K562 (cell line): ENCODE results near the gene TUBA4B. TPM values are rescaled to one million over a fixed set of nuclear protein-coding genes. Genes with fewer than 3 reads are reported as not detected.

Experiments used
- ATAC-seq: fragments of 200-7000 bp; cut with Tn5 transposase; 3 replicates; pipeline ENCODE4 v1.9.1; 2020; ENCODE audit warnings: moderate library complexity
- BruUV-seq: library from RNA; stranded (reverse); fragments of 400-500 nt; replicated peaks from 2 replicates; lab custom pipeline; 2021; lab: Mats Ljungman, UMichigan
- CTCF ChIA-PET: fragments of 300-600 bp; formaldehyde crosslinking; extraction: SDS; loops from one replicate; lab custom pipeline; 2021; ENCODE audit warnings: low intra/inter-chr PET ratio; lab: Yijun Ruan, JAX
- POLR2A ChIA-PET: fragments of 300-600, 350-650 bp; sonication (Branson Sonifier 250); formaldehyde crosslinking; extraction: SDS; loops from one replicate; lab custom pipeline; 2021; ENCODE audit warnings: antibody characterized with exemption, inconsistent platforms; lab: Yijun Ruan, JAX
- DNase-seq, 4 experiments: peaks; one replicate each; pipeline versions ENCODE4 v3.0.0 to v3.0.0-alpha.2; 2011 to 2018; ENCODE audit warnings: low spot score in 3 of 4, mixed read lengths in 3 of 4; ENCODE audit errors: extremely low read depth in 1 of 4
- FAIRE-seq: peaks from 2 replicates; lab custom pipeline; 2011; peaks lifted over from hg19 to GRCh38; lab: Jason Lieb, UNC
- H2AFZ ChIP-seq: 2 replicates; pipeline ENCODE4 v1.6.0; 2011; ENCODE audit warnings: low read depth, low read length, control low read depth, inconsistent platforms
- H3K27ac ChIP-seq: fragments of 200-600 bp; 3 replicates; pipeline ENCODE4 v1.8.0; 2011; ENCODE audit warnings: low read depth, mild to moderate bottlenecking, control low read depth, inconsistent platforms, low read length, moderate library complexity, mixed read lengths; ENCODE audit errors: extremely low read depth
- H3K27me3 ChIP-seq, 2 experiments: fragments of 300-600 bp in 1 of 2; 2 replicates in 1 of 2; 3 replicates in 1 of 2; pipeline versions ENCODE4 v1.6.0 to v1.8.0; 2011; ENCODE audit warnings: inconsistent platforms in 2 of 2, low read length in 2 of 2, mild to moderate bottlenecking in 1 of 2, mixed read lengths in 1 of 2, moderate library complexity in 1 of 2; ENCODE audit not compliant: control insufficient read depth in 2 of 2, insufficient read depth in 2 of 2
- H3K36me3 ChIP-seq: fragments of 300-600 bp; 3 replicates; pipeline ENCODE4 v1.8.0; 2011; ENCODE audit warnings: mild to moderate bottlenecking, low read length, inconsistent platforms; ENCODE audit not compliant: control insufficient read depth, insufficient read depth
- H3K4me1 ChIP-seq, 2 experiments: fragments of 200-600 bp in 1 of 2; replicated peaks in 1 of 2; 2 replicates in 1 of 2; 3 replicates in 1 of 2; pipeline versions ENCODE4 v1.5.1 to v1.8.0; 2011; ENCODE audit warnings: inconsistent platforms in 2 of 2, low read length in 2 of 2, mild to moderate bottlenecking in 1 of 2, mixed read lengths in 1 of 2, moderate library complexity in 1 of 2; ENCODE audit not compliant: control insufficient read depth in 2 of 2, insufficient read depth in 2 of 2
- H3K4me2 ChIP-seq: 2 replicates; pipeline ENCODE4 v1.6.1; 2011; ENCODE audit warnings: low read length, control low read depth, inconsistent platforms, mixed read lengths; ENCODE audit not compliant: insufficient read depth
- H3K4me3 ChIP-seq: fragments of 200-600 bp; sonication (generic), shearing (Covaris generic); 2 replicates; pipeline ENCODE4 v1.5.1; 2016; ENCODE audit warnings: control low read depth, inconsistent platforms
- H3K79me2 ChIP-seq: fragments of 200-600 bp; 3 replicates; pipeline ENCODE4 v1.8.0; 2011; ENCODE audit warnings: low read length, inconsistent platforms; ENCODE audit not compliant: control insufficient read depth, insufficient read depth
- H3K9ac ChIP-seq, 2 experiments: 2 replicates each; pipeline versions ENCODE4 v1.6.0 to v1.6.1; 2011; ENCODE audit warnings: low read depth in 2 of 2, low read length in 2 of 2, control low read depth in 1 of 2, inconsistent platforms in 1 of 2, mild to moderate bottlenecking in 1 of 2, mixed read lengths in 1 of 2; ENCODE audit not compliant: insufficient read depth in 1 of 2
- H3K9me1 ChIP-seq: one replicate; pipeline ENCODE4 v1.6.0; 2011; ENCODE audit warnings: inconsistent platforms, mild to moderate bottlenecking, low read length, moderate library complexity; ENCODE audit not compliant: control insufficient read depth, insufficient read depth
- H3K9me3 ChIP-seq: replicated peaks from 2 replicates; pipeline ENCODE4 v1.5.1; 2011; ENCODE audit warnings: low read depth, low read length, inconsistent platforms; ENCODE audit not compliant: control insufficient read depth, insufficient read depth
- H4K20me1 ChIP-seq: replicated peaks from 2 replicates; pipeline ENCODE4 v1.6.1; 2011; ENCODE audit warnings: low read length, inconsistent platforms, mixed read lengths; ENCODE audit not compliant: control insufficient read depth, insufficient read depth
- CREM ChIP-seq: IDR thresholded peaks from 2 replicates; pipeline ENCODE4 v1.6.1; 2014; ENCODE audit warnings: antibody characterized with exemption, low read depth
- EP300 ChIP-seq: IDR thresholded peaks from 2 replicates; pipeline ENCODE4 v1.6.1; 2012; ENCODE audit warnings: low read length, improper control_type of control experiment
- MAZ ChIP-seq, 2 experiments: fragments of 450-650 bp in 1 of 2; sonication (generic) in 1 of 2; formaldehyde crosslinking; IDR thresholded peaks in 1 of 2; conservative IDR thresholded peaks in 1 of 2; 2 replicates each; pipeline versions ENCODE4 v1.4.0 to v1.5.0; 2020; ENCODE audit warnings: mild to moderate bottlenecking in 1 of 2, missing genetic modification reagents in 1 of 2
- MXI1 ChIP-seq: IDR thresholded peaks from 2 replicates; pipeline ENCODE4 v1.6.1; 2011; ENCODE audit warnings: low read depth, mild to moderate bottlenecking, improper control_type of control experiment, low read length
- NFIX ChIP-seq: fragments of 250-450 bp; sonication (Bioruptor Pico); IDR thresholded peaks from 2 replicates; pipeline ENCODE4 v1.4.0; 2020; ENCODE audit warnings: low read depth, mild to moderate bottlenecking, moderate library complexity
- NONO ChIP-seq, 2 experiments: fragments of 200-400 bp in 1 of 2; fragments of 450-650 bp in 1 of 2; formaldehyde crosslinking in 1 of 2; IDR thresholded peaks; 2 replicates each; pipeline ENCODE4 v1.6.1; 2017; ENCODE audit warnings: low read depth in 2 of 2, mild to moderate bottlenecking in 2 of 2, moderate library complexity in 2 of 2, low read length in 1 of 2
- POLR2G ChIP-seq: fragments of 200-400 bp; formaldehyde crosslinking; IDR thresholded peaks from 2 replicates; pipeline ENCODE4 v1.6.1; 2017; ENCODE audit warnings: low read depth, mild to moderate bottlenecking, antibody characterized with exemption, low read length, moderate library complexity
- POU5F1 ChIP-seq: fragments of 150-350 bp; IDR thresholded peaks from 2 replicates; pipeline ENCODE4 v1.6.1; 2014; ENCODE audit warnings: borderline replicate concordance, low read length, low read depth, mild to moderate bottlenecking; ENCODE audit not compliant: partially characterized antibody
- SOX6 ChIP-seq: fragments of 450-650 bp; IDR thresholded peaks from 2 replicates; pipeline ENCODE4 v1.6.1; 2014; ENCODE audit warnings: mild to moderate bottlenecking
- SRSF7 ChIP-seq: fragments of 200-400 bp; formaldehyde crosslinking; optimal IDR thresholded peaks from 2 replicates; pipeline ENCODE3; 2017; ENCODE audit warnings: mild to moderate bottlenecking, low read depth, low read length
- TSC22D4 ChIP-seq: fragments of 450-650 bp; IDR thresholded peaks from 2 replicates; pipeline ENCODE4 v1.6.1; 2016; ENCODE audit warnings: missing genetic modification characterization, missing biosample characterization, control low read depth
- U2AF2 ChIP-seq: fragments of 200-400 bp; formaldehyde crosslinking; optimal IDR thresholded peaks from 2 replicates; pipeline ENCODE3; 2017; ENCODE audit warnings: low read depth, mild to moderate bottlenecking, low read length
- XRCC4 ChIP-seq: IDR thresholded peaks from one replicate; pipeline ENCODE4 v1.6.1; 2011; ENCODE audit not compliant: insufficient read depth, insufficient read length; ENCODE audit errors: extremely low read depth
- ZFP36 ChIP-seq: fragments of 150-350 bp; IDR thresholded peaks from 2 replicates; pipeline ENCODE4 v1.6.1; 2018; ENCODE audit warnings: low read length, low read depth; ENCODE audit not compliant: partially characterized antibody
- WGBS: fragments of 100-300 bp; shearing (Covaris generic); methylation state at CpG from one replicate; pipeline ENCODE4 v1.1.6; 2016; ENCODE audit warnings: low coverage, mixed read lengths; ENCODE audit not compliant: insufficient coverage; ENCODE audit errors: missing lambda C conversion rate; 5-methylcytosine and 5-hydroxymethylcytosine counted together
- in situ Hi-C: fragments of 300-500 bp; cut with MboI; formaldehyde crosslinking; loops from 4 replicates; pipeline ENCODE4 v1.15.0; 2018; ENCODE audit warnings: inconsistent platforms, mixed read lengths
- intact Hi-C: fragments of 100-400 bp; cut with micrococcal nuclease; formaldehyde crosslinking; loops from 2 replicates; pipeline ENCODE4 v1.14.2; 2022
- polyA plus RNA-seq, 8 experiments: library from polyadenylated mRNA; depleted of rRNA in 4 of 8; stranded (reverse) in 5 of 8; unstranded in 3 of 8; fragments of >200 nt; fragmentation: Nextera tagmentation in 2 of 8; fragmentation: Illumina TruSeq in 1 of 8; extraction: Ambion mirVana in 2 of 8; extraction: Trizol in 1 of 8; gene quantifications; 2 replicates each; pipeline versions ENCODE4 v1.2.1 to v1.2.3, GENCODE V29; 2011 to 2014; ENCODE audit warnings: inconsistent platforms in 1 of 8, missing spikeins in 1 of 8
- total RNA-seq, 7 experiments: library from RNA; depleted of rRNA in 6 of 7; stranded (reverse); fragments of >200 nt in 6 of 7; fragmentation: Illumina TruSeq in 2 of 7; extraction: Trizol in 2 of 7; gene quantifications; 2 replicates each; pipeline versions ENCODE4 v1.2.1 to v1.2.3, GENCODE V29; 2011 to 2021; ENCODE audit warnings: low replicate concordance in 1 of 7
- TF ChIP-seq, protein P1 (sequence below): fragments of 250-450 bp; sonication (Bioruptor Pico); IDR thresholded peaks from 2 replicates; pipeline ENCODE4 v1.8.0; 2021; ENCODE audit warnings: moderate library complexity, mild to moderate bottlenecking, inconsistent platforms
- TF ChIP-seq, protein P2 (sequence below): fragments of 450-650 bp; IDR thresholded peaks from 2 replicates; pipeline ENCODE4 v1.6.1; 2016; ENCODE audit warnings: mild to moderate bottlenecking

TUBA4B gene
- total and polyA plus RNA-seq, 9 of the 15 experiments (the other 6 are each of a cell fraction or from before 2014, with no cell fraction given), result 0.04 TPM; not detected in 8

DNA sequence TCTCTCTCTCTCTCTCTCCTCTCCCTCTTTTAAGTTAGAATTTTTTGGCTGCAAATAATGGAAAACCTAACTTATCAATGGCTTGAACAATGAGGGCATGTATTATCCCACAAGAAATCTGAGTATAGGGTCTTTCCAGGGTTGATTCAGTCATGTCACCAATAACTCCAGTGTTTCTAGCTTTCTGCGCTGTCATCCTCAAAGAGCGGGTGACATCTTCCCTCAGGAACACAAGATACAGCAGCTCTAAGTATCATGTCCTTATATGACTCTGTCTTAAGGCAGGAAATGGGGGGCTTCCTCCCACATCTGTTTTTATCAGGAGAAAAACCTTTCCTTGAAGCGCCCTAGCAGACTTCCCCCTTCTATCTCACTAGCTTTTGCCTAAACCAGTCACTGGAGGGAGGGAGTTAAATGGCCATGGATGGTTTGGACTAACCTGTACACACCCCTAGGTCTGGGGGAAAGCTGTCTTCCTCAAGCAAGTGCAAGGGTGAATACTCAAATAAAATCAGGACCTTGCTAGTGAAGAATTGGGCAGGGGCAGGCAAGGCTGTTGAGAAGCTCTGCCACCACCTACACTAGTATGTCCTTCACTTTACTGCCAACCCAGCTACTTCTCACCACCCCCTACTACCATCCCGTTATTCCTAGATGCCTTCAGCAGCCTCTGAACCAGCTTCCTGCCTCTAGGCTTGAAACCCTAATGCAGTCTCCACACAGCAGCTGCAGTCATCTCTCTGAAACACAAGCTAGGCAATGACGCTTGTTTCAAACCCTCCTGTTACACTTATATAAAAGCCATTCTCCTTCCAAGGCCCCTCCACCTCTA lies 8.2 kb downstream of the TUBA4B start:
- ChIA-PET CTCF (no interaction called here), POLR2A (interaction anchor here (0.7 to 3.3 kb wide), 7 partner anchors 9 to 43 kb away, joined by 3 to 22 read pairs (median 6); partner anchors contain the start of genes ABCB6 and ANKZF1)
- Histone ChIP-seq H3K9me1 (no peaks in the 10 kb centered on the region), H2AFZ (peak overlapping the region; percentile 77), H3K27me3 (no peaks in the 10 kb centered on the region), H3K4me3 (no peak overlapping the region), H3K9me3 (no peaks in the 10 kb centered on the region), H3K36me3 (no peaks in the 10 kb centered on the region), H3K79me2 (no peaks in the 10 kb centered on the region), H3K27ac (peak overlapping the region; percentile 56), H4K20me1 (no peaks in the 10 kb centered on the region), H3K4me2 (peak overlapping the region; percentile 20; the same call in 1 of the 2 replicates), H3K9ac (peak overlapping the region in 1 of 2 experiments; percentile 36; a peak in 1 of 4 replicates), H3K4me1 (peaks cover 4 to 21% of the 10 kb centered on the region in 2 experiments; a peak in 3 of 5 replicates)
- peak; percentile 32 for FAIRE-seq
- intact Hi-C loops (no loop called here), in situ Hi-C loops (no loop called here)
- peak; percentile 71 for ATAC-seq
- WGBS, result 36% methylated on average over 5 of the region's 5 CpGs
- no TSS peak for BruUV-seq
- peak in 2 of 4 experiments; percentile 16 to 41 for DNase-seq
- TF ChIP-seq SOX6 (no peak), NONO (IDR thresholded peaks at IDR 0.05; ENCODE audit: low read depth in 2 of 2, low read length in 1 of 2) (no peak), EP300 (peak; percentile 28; the same call in 1 of the 2 replicates), POU5F1 (no peak), SRSF7 (no peak), CREM (no peak), MAZ (CRISPR knock-in tag; conservative IDR thresholded peaks at IDR 0.05 in 1 of 2, IDR thresholded peaks at IDR 0.05 in 1 of 2) (no peak), MXI1 (no peak), ZFP36 (no peak), XRCC4 (no peak), POLR2G (no peak), U2AF2 (no peak), NFIX (CRISPR knock-in tag) (no peak), TSC22D4 (tag) (no peak)
- TF ChIP-seq, protein P1, sequence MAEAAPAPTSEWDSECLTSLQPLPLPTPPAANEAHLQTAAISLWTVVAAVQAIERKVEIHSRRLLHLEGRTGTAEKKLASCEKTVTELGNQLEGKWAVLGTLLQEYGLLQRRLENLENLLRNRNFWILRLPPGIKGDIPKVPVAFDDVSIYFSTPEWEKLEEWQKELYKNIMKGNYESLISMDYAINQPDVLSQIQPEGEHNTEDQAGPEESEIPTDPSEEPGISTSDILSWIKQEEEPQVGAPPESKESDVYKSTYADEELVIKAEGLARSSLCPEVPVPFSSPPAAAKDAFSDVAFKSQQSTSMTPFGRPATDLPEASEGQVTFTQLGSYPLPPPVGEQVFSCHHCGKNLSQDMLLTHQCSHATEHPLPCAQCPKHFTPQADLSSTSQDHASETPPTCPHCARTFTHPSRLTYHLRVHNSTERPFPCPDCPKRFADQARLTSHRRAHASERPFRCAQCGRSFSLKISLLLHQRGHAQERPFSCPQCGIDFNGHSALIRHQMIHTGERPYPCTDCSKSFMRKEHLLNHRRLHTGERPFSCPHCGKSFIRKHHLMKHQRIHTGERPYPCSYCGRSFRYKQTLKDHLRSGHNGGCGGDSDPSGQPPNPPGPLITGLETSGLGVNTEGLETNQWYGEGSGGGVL (CRISPR knock-in tag), result no peak
- TF ChIP-seq, protein P2, sequence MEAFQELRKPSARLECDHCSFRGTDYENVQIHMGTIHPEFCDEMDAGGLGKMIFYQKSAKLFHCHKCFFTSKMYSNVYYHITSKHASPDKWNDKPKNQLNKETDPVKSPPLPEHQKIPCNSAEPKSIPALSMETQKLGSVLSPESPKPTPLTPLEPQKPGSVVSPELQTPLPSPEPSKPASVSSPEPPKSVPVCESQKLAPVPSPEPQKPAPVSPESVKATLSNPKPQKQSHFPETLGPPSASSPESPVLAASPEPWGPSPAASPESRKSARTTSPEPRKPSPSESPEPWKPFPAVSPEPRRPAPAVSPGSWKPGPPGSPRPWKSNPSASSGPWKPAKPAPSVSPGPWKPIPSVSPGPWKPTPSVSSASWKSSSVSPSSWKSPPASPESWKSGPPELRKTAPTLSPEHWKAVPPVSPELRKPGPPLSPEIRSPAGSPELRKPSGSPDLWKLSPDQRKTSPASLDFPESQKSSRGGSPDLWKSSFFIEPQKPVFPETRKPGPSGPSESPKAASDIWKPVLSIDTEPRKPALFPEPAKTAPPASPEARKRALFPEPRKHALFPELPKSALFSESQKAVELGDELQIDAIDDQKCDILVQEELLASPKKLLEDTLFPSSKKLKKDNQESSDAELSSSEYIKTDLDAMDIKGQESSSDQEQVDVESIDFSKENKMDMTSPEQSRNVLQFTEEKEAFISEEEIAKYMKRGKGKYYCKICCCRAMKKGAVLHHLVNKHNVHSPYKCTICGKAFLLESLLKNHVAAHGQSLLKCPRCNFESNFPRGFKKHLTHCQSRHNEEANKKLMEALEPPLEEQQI, result no peak
